GM12801 (cell line): Measurements from ENCODE around the gene UROS.

Experiments used
- TF ChIP-seq, protein P1 (sequence below): IDR thresholded peaks from one replicate; pipeline ENCODE4 v1.5.1; 2011; ENCODE audit warnings: control low read depth; ENCODE audit not compliant: insufficient read length; ENCODE audit errors: extremely low read depth

The UROS gene

DNA sequence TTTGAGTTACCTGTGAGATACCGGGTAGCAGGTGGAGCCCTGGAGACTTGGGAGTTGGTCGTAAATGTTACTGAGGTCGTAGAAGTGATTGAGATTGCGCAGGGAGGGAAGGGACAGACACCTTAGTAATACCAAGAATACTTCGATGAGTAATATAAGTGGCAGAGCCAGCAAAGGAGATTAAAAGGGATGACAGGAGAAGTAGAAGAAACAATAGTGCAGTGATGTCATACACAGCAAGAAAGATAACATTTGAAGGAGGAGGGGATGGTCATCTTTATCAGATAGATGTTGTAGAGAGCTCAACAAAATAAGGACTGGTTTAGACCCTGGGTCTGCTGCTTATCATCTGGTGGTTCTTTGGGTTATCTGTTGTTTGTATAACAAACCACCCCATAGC, 5.3 kb upstream of the UROS start:
- TF ChIP-seq, protein P1, sequence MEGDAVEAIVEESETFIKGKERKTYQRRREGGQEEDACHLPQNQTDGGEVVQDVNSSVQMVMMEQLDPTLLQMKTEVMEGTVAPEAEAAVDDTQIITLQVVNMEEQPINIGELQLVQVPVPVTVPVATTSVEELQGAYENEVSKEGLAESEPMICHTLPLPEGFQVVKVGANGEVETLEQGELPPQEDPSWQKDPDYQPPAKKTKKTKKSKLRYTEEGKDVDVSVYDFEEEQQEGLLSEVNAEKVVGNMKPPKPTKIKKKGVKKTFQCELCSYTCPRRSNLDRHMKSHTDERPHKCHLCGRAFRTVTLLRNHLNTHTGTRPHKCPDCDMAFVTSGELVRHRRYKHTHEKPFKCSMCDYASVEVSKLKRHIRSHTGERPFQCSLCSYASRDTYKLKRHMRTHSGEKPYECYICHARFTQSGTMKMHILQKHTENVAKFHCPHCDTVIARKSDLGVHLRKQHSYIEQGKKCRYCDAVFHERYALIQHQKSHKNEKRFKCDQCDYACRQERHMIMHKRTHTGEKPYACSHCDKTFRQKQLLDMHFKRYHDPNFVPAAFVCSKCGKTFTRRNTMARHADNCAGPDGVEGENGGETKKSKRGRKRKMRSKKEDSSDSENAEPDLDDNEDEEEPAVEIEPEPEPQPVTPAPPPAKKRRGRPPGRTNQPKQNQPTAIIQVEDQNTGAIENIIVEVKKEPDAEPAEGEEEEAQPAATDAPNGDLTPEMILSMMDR = no peak

DNA sequence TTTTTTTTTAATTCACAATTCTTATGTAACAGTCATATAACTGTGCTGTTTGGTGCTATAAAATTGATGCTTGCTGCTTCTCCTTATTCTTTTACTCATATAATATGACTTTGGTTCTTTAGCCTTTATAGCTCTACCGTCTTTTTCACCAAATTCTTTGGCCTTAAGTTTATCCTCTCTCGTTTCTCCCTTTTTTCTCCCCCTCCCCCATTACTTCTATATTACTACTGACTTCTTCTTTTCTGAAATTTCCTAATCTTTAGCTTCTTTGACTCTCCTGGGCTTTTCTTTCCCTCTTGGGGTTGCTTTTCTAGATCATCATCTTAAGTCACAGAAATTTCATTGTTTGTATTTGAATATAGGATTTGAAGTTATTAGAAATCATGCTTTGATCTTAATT, 4.1 kb upstream of the UROS start:
- TF ChIP-seq, protein P1 = no peak

DNA sequence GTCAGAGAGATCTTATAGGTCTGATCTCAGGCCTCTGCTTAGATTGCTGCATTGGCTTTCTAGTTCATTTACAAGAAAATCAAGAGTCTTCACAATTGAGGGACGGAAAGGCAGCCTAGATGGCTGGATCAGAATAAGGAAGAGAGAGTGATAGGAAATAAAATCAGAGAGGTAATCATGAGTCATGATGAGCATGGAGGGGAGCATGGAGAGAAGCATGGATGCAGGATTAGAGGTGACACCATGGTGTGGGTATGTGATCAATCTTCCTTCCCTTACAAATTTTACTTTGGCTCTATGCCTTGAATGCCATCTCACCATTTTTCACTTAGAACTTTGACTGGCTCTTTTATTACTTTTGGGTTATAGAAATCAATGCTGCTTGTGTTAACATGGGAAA, 1.7 kb upstream of the UROS start:
- TF ChIP-seq, protein P1 = no peak

DNA sequence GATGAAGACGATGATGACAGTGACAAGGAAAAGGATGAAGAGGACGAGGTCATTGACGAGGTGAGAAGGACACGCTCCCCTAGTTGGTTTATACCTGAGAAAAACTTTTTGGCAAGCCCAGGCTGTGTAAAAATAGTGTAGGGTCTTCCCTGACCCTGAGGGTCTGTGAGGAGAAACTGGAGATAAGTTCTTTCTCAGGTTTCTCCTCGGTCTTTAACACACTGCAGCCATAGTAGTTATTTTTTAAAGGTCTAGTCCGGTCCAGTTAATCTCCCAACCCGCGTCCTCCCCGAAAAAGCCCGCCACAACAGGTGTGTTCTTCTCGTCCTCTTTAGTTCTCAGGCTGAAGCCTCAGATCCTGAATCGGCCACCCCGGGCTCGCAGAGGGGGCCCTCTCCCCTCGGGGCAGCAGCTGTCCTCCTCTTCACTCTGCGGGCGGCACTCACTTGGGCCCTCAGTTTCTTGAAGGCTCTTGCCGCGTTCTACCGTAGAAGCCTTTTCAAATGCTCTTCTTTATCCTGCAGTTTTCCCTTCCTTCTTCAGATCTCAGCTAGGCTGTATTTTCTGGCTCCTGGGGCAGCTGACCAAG, 699 bp upstream of the UROS start:
- TF ChIP-seq, protein P1 = no peak

DNA sequence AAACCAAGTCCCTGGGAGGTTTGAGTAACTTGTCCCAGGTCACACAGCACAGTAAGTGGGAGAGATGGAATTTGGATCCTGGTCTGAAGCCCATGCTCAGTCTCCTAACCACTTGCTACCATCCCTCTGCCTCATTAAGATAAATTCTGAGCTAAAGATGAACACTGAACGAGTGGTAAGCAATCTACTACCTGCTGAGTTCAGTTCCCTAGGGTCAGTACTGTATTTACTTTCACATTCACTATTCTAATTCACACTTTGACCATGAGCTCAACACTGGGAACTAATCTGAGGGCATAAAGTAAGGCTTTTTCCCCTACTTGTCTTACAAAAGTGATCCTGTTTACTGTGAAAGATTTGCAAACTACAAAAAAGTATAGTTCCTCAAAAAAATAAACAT, 2.4 kb downstream of the UROS start:
- TF ChIP-seq, protein P1 = no peak

DNA sequence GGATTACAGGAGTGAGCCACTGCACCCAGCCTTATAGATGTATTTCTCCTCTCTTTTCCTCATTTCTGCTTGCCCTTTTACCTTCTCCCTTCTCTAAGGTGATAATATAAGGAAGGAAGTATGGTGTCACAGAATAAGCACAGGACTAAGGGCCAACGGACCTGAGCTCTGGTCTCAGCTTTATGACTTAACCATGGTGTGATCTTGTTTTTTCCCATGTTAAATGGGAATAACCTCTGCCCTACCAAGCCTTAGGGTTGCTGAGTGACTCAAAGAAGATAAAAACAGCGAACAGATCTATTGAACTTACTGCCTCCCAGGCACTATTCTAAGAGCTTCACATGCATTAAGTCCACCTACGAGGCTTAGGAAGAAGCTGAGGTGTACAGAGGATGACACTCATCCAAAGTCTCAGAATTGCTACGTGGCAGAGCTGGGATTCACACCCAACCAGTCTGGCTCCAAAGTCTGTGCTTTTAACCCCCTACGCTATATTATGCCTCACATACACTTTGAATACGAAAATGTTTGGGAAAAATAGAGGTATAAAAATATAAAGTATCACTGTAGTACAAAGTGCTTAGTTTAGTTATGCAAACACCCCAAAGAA, 5.6 kb downstream of the UROS start:
- TF ChIP-seq, protein P1 = no peak

DNA sequence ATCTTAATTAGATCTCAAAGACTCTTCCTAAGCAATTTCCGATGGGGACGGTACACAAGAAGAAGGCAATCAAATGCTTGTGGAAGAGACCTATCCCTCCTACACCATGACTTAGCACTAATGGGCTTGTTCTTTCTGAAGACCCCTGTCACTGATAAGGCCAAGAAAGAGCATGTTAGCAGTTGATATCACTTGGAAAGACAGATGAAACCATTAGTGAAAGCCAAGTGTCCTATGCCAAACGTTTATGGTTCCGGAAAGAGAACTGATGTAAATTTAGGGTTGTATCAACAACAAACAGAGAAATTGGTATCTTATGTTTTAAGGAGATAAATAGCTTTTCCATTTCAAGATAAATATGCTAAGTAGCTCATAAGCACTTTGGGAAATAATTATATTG, 6.5 kb downstream of the UROS start:
- TF ChIP-seq, protein P1 = no peak
